NB4 (cell line): ENCODE data around the gene SLX4.

Experiments used
- CTCF ChIP-seq: IDR thresholded peaks from one replicate; pipeline ENCODE4 v1.5.1; 2012; ENCODE audit warnings: low read depth, low read length
- MYC ChIP-seq: IDR thresholded peaks from 2 replicates; pipeline ENCODE4 v1.6.1; 2011; ENCODE audit warnings: low read depth, low read length
- POLR2A ChIP-seq: IDR thresholded peaks from 2 replicates; pipeline ENCODE4 v1.6.1; 2011; ENCODE audit warnings: mild to moderate bottlenecking; ENCODE audit not compliant: insufficient read length; ENCODE audit errors: extremely low read depth

DNA sequence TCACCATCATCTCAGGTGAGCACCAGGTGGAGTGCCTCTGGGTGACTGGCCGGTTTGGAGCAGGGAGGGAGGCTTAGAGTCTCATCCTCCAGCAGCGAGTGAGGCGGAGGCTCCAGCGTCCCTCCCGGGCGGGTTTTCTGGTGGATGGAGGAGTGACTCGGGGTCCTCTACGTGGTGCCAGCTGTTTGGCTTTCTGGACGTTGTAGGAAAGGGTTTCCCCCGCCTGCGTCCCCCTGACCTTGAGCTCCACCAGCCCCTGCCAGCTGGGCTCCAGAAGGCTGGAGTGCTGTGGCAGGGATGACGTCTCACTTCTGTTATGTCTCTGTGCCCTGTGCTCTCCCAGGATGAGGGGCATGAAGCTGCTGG, 43.6 kb upstream of the SLX4 start:
- TF ChIP-seq MYC: no peak
- no peak for TF ChIP-seq POLR2A
- TF ChIP-seq CTCF: no peak
